B cell (primary cell): Measurements from ENCODE around the gene PLBD2. TPM values are rescaled to one million over a fixed set of nuclear protein-coding genes. Genes with fewer than 3 reads are reported as not detected.

Experiments
- ATAC-seq: fragments of 200-7000 bp; cut with Tn5 transposase; one replicate; pipeline ENCODE4 v1.10.0; 2021; ENCODE audit warnings: low read depth, mild to moderate bottlenecking, moderate number of reproducible peaks, moderate library complexity
- CTCF ChIA-PET: fragments of 350-600 bp; sonication (Branson Sonifier 250); formaldehyde crosslinking; loops from one replicate; lab custom pipeline; 2021; ENCODE audit warnings: antibody characterized with exemption, inconsistent platforms; lab: Charles Lee
- POLR2A ChIA-PET: fragments of 350-600 bp; sonication (Branson Sonifier 250); formaldehyde crosslinking; loops from one replicate; lab custom pipeline; 2021; ENCODE audit warnings: antibody characterized with exemption; lab: Charles Lee
- DNase-seq: peaks from one replicate; pipeline ENCODE4 v3.0.0; 2013
- H2AFZ ChIP-seq: 2 replicates; pipeline ENCODE4 v1.6.1; 2012; ENCODE audit warnings: mild to moderate bottlenecking, low read depth, low read length; ENCODE audit not compliant: insufficient read depth, poor library complexity, severe bottlenecking
- H3K27ac ChIP-seq, 2 donors: 1 replicate in 1 of 2; 2 replicates in 1 of 2; pipeline ENCODE4 v1.5.1; 2012 to 2013; ENCODE audit warnings: low read length in 2 of 2, mild to moderate bottlenecking in 2 of 2, moderate library complexity in 1 of 2
- H3K27me3 ChIP-seq, 4 experiments: fragments of 200-600 bp in 1 of 4; sonication (generic) in 1 of 4; replicated peaks in 1 of 4; 1 replicate in 2 of 4; 2 replicates in 2 of 4; pipeline versions ENCODE4 v1.6.1 to v1.7.0; 2013 to 2016; ENCODE audit warnings: low read length in 3 of 4, mild to moderate bottlenecking in 2 of 4, mixed read lengths in 1 of 4, moderate library complexity in 1 of 4; ENCODE audit not compliant: insufficient read depth in 4 of 4, control insufficient read depth in 3 of 4; ENCODE audit errors: control extremely low read depth in 1 of 4
- H3K36me3 ChIP-seq, 2 experiments: replicated peaks in 1 of 2; 1 replicate in 1 of 2; 2 replicates in 1 of 2; pipeline versions ENCODE4 v1.6.1 to v1.7.1; 2013; ENCODE audit warnings: low read length in 1 of 2; ENCODE audit not compliant: insufficient read depth in 2 of 2, control insufficient read depth in 1 of 2; ENCODE audit errors: control extremely low read depth in 1 of 2, extremely low read depth in 1 of 2
- H3K4me1 ChIP-seq, 2 donors: fragments of 200-600 bp in 1 of 2; sonication (generic) in 1 of 2; 1 replicate in 1 of 2; 2 replicates in 1 of 2; pipeline versions ENCODE4 v1.5.1 to v1.6.1; 2013 to 2017; ENCODE audit warnings: low read length in 2 of 2; ENCODE audit not compliant: control insufficient read depth in 2 of 2, insufficient read depth in 2 of 2
- H3K4me2 ChIP-seq: replicated peaks from 2 replicates; pipeline ENCODE3; 2012; ENCODE audit warnings: mild to moderate bottlenecking, low read depth, low read length; ENCODE audit not compliant: poor library complexity, severe bottlenecking
- H3K4me3 ChIP-seq, 5 experiments: fragments of 200-600 bp in 1 of 5; sonication (generic) in 1 of 5; 1 replicate in 3 of 5; 2 replicates in 2 of 5; pipeline versions ENCODE4 v1.5.1 to v1.7.0; 2011 to 2016; ENCODE audit warnings: low read length in 4 of 5, mild to moderate bottlenecking in 4 of 5, low read depth in 2 of 5, control low read depth in 1 of 5, moderate library complexity in 1 of 5; ENCODE audit not compliant: insufficient read depth in 1 of 5; ENCODE audit errors: control extremely low read depth in 1 of 5, extremely low read depth in 1 of 5
- H3K79me2 ChIP-seq: fragments of 200-600 bp; sonication (generic); one replicate; pipeline ENCODE4 v1.6.0; 2016; ENCODE audit warnings: low read length; ENCODE audit not compliant: control insufficient read depth, insufficient read depth
- H3K9ac ChIP-seq: fragments of 200-600 bp; sonication (generic); 2 replicates; pipeline ENCODE4 v1.6.1; 2017; ENCODE audit warnings: mild to moderate bottlenecking, low read length, moderate library complexity
- H3K9me3 ChIP-seq, 3 donors: one replicate each; pipeline versions ENCODE4 v1.6.1 to v1.7.1; 2013; ENCODE audit warnings: low read length in 2 of 3; ENCODE audit not compliant: control insufficient read depth in 2 of 3, insufficient read depth in 1 of 3; ENCODE audit errors: control extremely low read depth in 1 of 3
- H4K20me1 ChIP-seq: 2 replicates; pipeline ENCODE4 v1.6.0; 2012; ENCODE audit warnings: mild to moderate bottlenecking, low read length; ENCODE audit not compliant: insufficient read depth, control insufficient read depth, poor library complexity, severe bottlenecking
- H3K27ac Mint-ChIP-seq: one replicate; pipeline ENCODE4 v1.8.0; 2021; ENCODE audit warnings: mixed read lengths
- H3K27me3 Mint-ChIP-seq: one replicate; pipeline ENCODE4 v1.8.0; 2021; ENCODE audit warnings: mixed read lengths
- H3K4me1 Mint-ChIP-seq: one replicate; pipeline ENCODE4 v1.8.0; 2021; ENCODE audit warnings: mixed read lengths
- H3K4me3 Mint-ChIP-seq: one replicate; pipeline ENCODE4 v1.8.0; 2021; ENCODE audit warnings: mixed read lengths
- H3K9me3 Mint-ChIP-seq: one replicate; pipeline ENCODE4 v1.8.0; 2022; ENCODE audit warnings: mixed read lengths; ENCODE audit not compliant: insufficient read depth
- CTCF ChIP-seq: fragments of 200-600 bp; IDR thresholded peaks from one replicate; pipeline ENCODE4 v1.8.0; 2022; ENCODE audit warnings: antibody characterized with exemption, mild to moderate bottlenecking
- EZH2 ChIP-seq: IDR thresholded peaks from 2 replicates; pipeline ENCODE4 v1.6.1; 2012; ENCODE audit warnings: borderline replicate concordance, low read depth, mild to moderate bottlenecking, moderate library complexity, low read length; ENCODE audit not compliant: insufficient read depth, poor library complexity, severe bottlenecking
- WGBS: methylation state at CpG from one replicate; pipeline ENCODE4 v1.1.5; 2013; ENCODE audit warnings: missing lambda C conversion rate; ENCODE audit not compliant: insufficient coverage; 5-methylcytosine and 5-hydroxymethylcytosine counted together
- intact Hi-C: fragments of 100-400 bp; cut with micrococcal nuclease; formaldehyde crosslinking; loops from one replicate; pipeline ENCODE4 v1.10.0; 2022
- polyA plus RNA-seq: library from polyadenylated mRNA; depleted of rRNA; stranded (reverse); fragments of >200 nt; gene quantifications from 2 replicates; pipeline ENCODE4 v1.2.3, GENCODE V29; 2012
- total RNA-seq, 2 donors: library from RNA; stranded (reverse); fragments of 120-200 nt in 1 of 2; gene quantifications; 1 replicate in 1 of 2; 2 replicates in 1 of 2; pipeline versions ENCODE4 v1.2.3 to v1.2.4, GENCODE V29; 2013 to 2022

Gene PLBD2
- total and polyA plus RNA-seq, 2 donors (not counting 1 experiment from before 2014, with no cell fraction given): 2.9 to 11.6 TPM

- Histone ChIP-seq H3K4me2 (no peak overlapping the region), H2AFZ (no peak overlapping the region), H3K27ac (no peak overlapping the region), H3K36me3 (no peaks in the 10 kb centered on the region), H4K20me1 (no peaks in the 10 kb centered on the region), H3K9me3 (peaks cover 0 to 3% (median 0%) of the 10 kb centered on the region in 3 donors), H3K79me2 (no peaks in the 10 kb centered on the region), H3K4me1 (no peaks in the 10 kb centered on the region), H3K4me3 (no peak overlapping the region), H3K9ac (no peak overlapping the region), H3K27me3 (peaks cover 0 to 17% (median 8%) of the 10 kb centered on the region in 4 experiments)
- H3K4me1 Mint-ChIP-seq: no peaks in the 10 kb centered on the region
- peaks cover 13% of the 10 kb centered on the region for H3K27me3 Mint-ChIP-seq
- POLR2A ChIA-PET: no interaction called here
- intact Hi-C loops: no loop called here
- TF ChIP-seq EZH2: no peak
- TF ChIP-seq CTCF: no peak
- CTCF ChIA-PET: no interaction called here
- WGBS: 79% methylated on average over 4 of the region's 4 CpGs
- H3K27ac Mint-ChIP-seq: no peak overlapping the region
- no peak overlapping the region for H3K4me3 Mint-ChIP-seq
- no peak for ATAC-seq
- H3K9me3 Mint-ChIP-seq: no peaks in the 10 kb centered on the region
- no peak for DNase-seq
Observed at GRCh38 chr12:113438523-113439300, 80.3 kb downstream of the PLBD2 start.

GRCh38 chr12:113439301-113439597 is 80.9 kb downstream of the PLBD2 start:
- Histone ChIP-seq H3K4me2 (no peak overlapping the region), H2AFZ (no peak overlapping the region), H3K4me1 (no peaks in the 10 kb centered on the region), H4K20me1 (no peaks in the 10 kb centered on the region), H3K9me3 (peaks cover 0 to 4% (median 0%) of the 10 kb centered on the region in 3 donors), H3K9ac (no peak overlapping the region), H3K27ac (no peak overlapping the region), H3K4me3 (no peak overlapping the region), H3K36me3 (no peaks in the 10 kb centered on the region), H3K27me3 (peaks cover 0 to 21% (median 8%) of the 10 kb centered on the region in 4 experiments), H3K79me2 (no peaks in the 10 kb centered on the region)
- no peaks in the 10 kb centered on the region for H3K4me1 Mint-ChIP-seq
- intact Hi-C loops: no loop called here
- no peak for ATAC-seq
- no peak for DNase-seq
- H3K27ac Mint-ChIP-seq: no peak overlapping the region
- ChIA-PET CTCF (interaction anchor here (0.6 kb wide), 1 partner anchor 106 kb away, joined by 3 read pairs; no protein-coding TSS in a partner anchor), POLR2A (no interaction called here)
- TF ChIP-seq CTCF (no peak), EZH2 (no peak)
- peaks cover 13% of the 10 kb centered on the region for H3K27me3 Mint-ChIP-seq
- no peaks in the 10 kb centered on the region for H3K9me3 Mint-ChIP-seq
- H3K4me3 Mint-ChIP-seq: no peak overlapping the region
- WGBS: 59% methylated on average over 3 of the region's 4 CpGs
